ENCODE data around the gene LPP. TPM values are rescaled to one million over a fixed set of nuclear protein-coding genes. Genes with fewer than 3 reads are reported as not detected.

LPP gene
- polyA plus RNA-seq, 3 donors from 2014 or later, result 6.5 to 33.5 (median 11.3) TPM

DNA sequence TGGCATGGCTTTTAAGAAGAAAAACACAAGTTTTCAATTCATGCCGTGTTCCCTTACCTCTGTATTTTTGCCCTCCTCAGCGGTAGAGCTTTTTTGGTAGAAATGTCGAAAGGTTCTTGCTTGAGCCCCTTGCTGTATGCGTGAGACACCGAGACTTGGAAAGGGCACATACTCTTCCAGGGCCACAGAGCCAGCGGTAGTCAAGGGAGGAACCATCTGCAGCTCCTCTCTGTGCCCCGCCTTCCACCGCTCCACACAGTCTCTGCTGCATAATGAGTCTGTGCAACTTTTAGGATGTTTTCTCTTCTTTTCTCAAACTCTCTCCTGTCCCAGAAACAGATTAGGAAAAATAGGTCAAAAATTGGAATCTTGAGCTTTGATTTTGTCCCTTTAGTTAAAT is 77.5 kb downstream of the LPP start:
- Mint-ChIP-seq H3K9me3 (no peaks in the 10 kb centered on the region), H3K27me3 (ENCODE audit: low read depth in 3 of 3) (peaks cover 0 to 4% (median 0%) of the 10 kb centered on the region in 3 donors), H3K4me3 (no peak overlapping the region), H3K36me3 (peaks cover 3 to 22% (median 20%) of the 10 kb centered on the region in 3 donors), H3K4me1 (peaks cover 42 to 54% of the 10 kb centered on the region in 2 donors), H3K27ac (no peak overlapping the region)
- no peak for DNase-seq

DNA sequence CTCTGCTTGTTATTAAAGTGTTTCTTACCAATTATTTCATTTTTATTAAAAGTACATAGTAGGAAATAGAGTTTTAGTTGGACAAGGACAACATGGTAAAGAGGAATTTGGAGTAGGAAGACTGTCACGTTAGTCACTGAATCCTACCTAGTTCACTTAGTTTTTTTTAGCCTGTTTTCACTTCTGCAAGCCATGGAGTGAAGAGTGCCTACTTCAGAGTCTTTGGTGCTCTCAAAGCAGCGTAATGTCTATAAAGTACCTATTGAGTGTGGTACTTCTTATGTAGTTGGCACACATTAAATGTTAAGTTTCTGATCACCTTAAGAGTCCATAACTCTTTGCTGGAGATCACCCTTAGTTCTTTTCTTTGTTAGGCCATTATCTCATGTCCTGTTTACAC is 78.7 kb downstream of the LPP start:
- no peak for DNase-seq

DNA sequence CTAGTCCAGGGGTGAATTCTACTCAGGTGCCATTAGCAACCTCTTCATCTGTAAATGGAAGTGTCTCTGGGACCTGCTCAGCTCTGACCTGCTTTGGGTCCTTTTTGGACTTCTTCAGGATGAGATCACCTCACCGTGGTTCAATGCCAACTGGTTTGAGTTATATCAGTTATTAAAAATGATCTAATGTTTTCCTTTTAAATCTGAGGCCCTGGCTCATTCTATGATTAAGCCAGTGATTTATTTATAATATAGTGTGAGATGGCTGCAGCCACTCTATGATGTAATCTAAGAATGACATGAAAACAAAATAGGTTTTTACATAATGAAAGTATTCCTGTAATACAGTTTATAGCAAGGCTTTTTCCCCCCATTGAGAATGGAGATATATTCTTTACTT is 79.4 kb downstream of the LPP start:
- DNase-seq, result no peak
- H3K27me3 Mint-ChIP-seq (ENCODE audit: low read depth in 3 of 3), result peaks cover 0 to 4% (median 0%) of the 10 kb centered on the region in 3 donors
- H3K36me3 Mint-ChIP-seq, result peaks cover 3 to 16% (median 15%) of the 10 kb centered on the region in 3 donors
- H3K9me3 Mint-ChIP-seq, result no peaks in the 10 kb centered on the region
- H3K4me1 Mint-ChIP-seq, result peaks cover 42 to 57% of the 10 kb centered on the region in 2 donors
- H3K27ac Mint-ChIP-seq, result no peak overlapping the region
- no peak overlapping the region for H3K4me3 Mint-ChIP-seq

More for the DNA sequence above, 78.7 kb downstream of the LPP start:
- Mint-ChIP-seq H3K27me3 (ENCODE audit: low read depth in 3 of 3) (peaks cover 0 to 4% (median 0%) of the 10 kb centered on the region in 3 donors), H3K4me3 (no peak overlapping the region), H3K27ac (no peak overlapping the region), H3K4me1 (peaks cover 44 to 57% of the 10 kb centered on the region in 2 donors), H3K9me3 (no peaks in the 10 kb centered on the region), H3K36me3 (peaks cover 3 to 16% (median 16%) of the 10 kb centered on the region in 3 donors)

DNA sequence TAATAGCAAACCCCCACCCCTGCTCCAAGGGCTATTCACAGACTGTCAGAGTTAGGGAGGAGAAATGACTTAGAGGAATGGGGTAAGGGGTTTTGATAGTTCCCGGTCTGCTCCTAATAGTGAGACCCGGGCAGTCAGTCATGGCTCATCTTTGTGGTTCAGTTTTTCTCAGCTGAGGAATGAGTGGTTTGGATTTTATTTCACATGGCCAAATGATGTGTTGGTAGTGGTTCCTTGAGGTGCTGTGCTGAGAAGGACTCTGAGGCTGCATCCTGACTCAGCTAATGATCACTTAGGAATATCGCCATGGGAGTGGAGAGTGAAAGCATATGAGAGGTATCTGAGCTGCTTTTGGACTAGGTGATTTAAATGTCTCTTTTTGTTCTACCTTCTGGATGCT is 80.2 kb downstream of the LPP start:
- peaks cover 0 to 4% (median 0%) of the 10 kb centered on the region in 3 donors for H3K27me3 Mint-ChIP-seq (ENCODE audit: low read depth in 3 of 3)
- H3K9me3 Mint-ChIP-seq, result no peaks in the 10 kb centered on the region
- DNase-seq, result no peak
- no peak overlapping the region for H3K4me3 Mint-ChIP-seq
- H3K36me3 Mint-ChIP-seq, result peaks cover 3 to 16% (median 14%) of the 10 kb centered on the region in 3 donors
- H3K27ac Mint-ChIP-seq, result no peak overlapping the region
- H3K4me1 Mint-ChIP-seq, result peaks cover 37 to 51% of the 10 kb centered on the region in 2 donors

DNA sequence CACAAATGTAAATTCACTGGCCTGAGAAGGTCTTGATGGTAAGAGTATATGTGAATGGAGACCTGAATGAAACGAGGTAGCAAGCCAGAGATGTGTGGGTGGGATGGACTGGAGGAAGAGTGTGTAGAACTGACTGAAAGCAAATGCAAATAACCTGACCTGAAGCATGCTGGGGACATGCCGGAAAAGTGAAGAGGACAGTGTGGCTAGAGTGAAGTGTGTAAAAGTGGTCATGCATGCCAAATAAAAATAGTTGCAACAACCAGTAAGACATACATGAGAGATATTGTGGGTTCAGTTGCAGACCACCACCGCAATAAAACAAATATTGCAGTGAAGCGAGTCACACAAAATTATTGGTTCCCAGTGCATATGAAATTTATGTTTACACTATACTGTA is 82.3 kb downstream of the LPP start:
- Mint-ChIP-seq H3K27ac (peak overlapping the region in 1 of 6 donors; percentile 39), H3K4me3 (no peak overlapping the region), H3K36me3 (peaks cover 6 to 17% (median 12%) of the 10 kb centered on the region in 3 donors)

DNA sequence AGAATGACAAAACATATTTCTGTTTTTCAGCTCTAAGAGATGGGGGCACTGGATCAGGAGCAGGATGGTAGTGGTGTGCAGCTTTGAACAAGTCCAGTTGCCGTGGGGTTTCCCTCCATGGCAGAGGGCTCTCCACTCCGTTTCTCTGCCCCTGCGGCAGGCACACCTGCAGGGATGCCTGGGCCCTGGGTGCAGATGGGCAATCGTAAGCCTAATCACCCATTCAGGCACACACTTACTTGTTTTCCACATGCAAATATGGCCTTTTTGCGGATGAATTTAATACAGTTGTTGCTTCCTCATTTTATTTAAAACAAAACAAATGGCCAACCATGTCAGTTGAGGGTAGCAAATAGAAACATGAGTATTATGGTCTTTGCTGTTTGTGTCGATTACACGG is 85.1 kb downstream of the LPP start:
- H3K27me3 Mint-ChIP-seq (ENCODE audit: low read depth in 3 of 3), result peaks cover 0 to 1% (median 0%) of the 10 kb centered on the region in 3 donors
- no peaks in the 10 kb centered on the region for H3K9me3 Mint-ChIP-seq
- no peak for DNase-seq
- peaks cover 3 to 12% (median 4%) of the 10 kb centered on the region in 3 donors for H3K36me3 Mint-ChIP-seq
- no peak overlapping the region for H3K27ac Mint-ChIP-seq
- peaks cover 30 to 35% of the 10 kb centered on the region in 2 donors for H3K4me1 Mint-ChIP-seq
- no peak overlapping the region for H3K4me3 Mint-ChIP-seq

More for the DNA sequence above, 82.3 kb downstream of the LPP start:
- Mint-ChIP-seq H3K9me3 (no peaks in the 10 kb centered on the region), H3K27me3 (ENCODE audit: low read depth in 3 of 3) (peaks cover 0 to 4% (median 1%) of the 10 kb centered on the region in 3 donors), H3K4me1 (peaks cover 31 to 46% of the 10 kb centered on the region in 2 donors)
- DNase-seq, result no peak

DNA sequence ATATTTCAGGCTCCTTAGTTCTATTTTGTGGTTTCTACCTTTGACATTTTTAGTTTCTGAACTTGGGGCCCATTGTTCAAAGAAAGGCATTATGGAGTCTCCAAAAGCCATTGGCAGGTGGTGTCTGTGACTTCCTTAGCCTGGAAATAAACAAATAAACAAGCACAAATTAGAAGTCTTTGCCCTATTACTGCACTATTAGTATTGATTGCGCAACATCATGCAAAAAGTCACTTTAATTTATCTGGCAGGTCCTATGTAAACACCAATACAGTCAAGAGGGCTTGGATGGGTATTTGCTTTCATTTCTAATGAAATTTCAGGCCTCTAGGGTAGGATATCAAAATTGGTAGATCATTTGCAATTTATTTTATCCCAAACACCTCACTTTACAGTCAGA is 85.6 kb downstream of the LPP start:
- Mint-ChIP-seq H3K27me3 (ENCODE audit: low read depth in 3 of 3) (peaks cover 0 to 1% (median 0%) of the 10 kb centered on the region in 3 donors), H3K36me3 (peaks cover 4 to 12% (median 8%) of the 10 kb centered on the region in 3 donors), H3K27ac (peak overlapping the region in 1 of 6 donors; percentile 12), H3K9me3 (no peaks in the 10 kb centered on the region), H3K4me3 (no peak overlapping the region), H3K4me1 (peaks cover 27 to 35% of the 10 kb centered on the region in 2 donors)
- DNase-seq, result no peak

DNA sequence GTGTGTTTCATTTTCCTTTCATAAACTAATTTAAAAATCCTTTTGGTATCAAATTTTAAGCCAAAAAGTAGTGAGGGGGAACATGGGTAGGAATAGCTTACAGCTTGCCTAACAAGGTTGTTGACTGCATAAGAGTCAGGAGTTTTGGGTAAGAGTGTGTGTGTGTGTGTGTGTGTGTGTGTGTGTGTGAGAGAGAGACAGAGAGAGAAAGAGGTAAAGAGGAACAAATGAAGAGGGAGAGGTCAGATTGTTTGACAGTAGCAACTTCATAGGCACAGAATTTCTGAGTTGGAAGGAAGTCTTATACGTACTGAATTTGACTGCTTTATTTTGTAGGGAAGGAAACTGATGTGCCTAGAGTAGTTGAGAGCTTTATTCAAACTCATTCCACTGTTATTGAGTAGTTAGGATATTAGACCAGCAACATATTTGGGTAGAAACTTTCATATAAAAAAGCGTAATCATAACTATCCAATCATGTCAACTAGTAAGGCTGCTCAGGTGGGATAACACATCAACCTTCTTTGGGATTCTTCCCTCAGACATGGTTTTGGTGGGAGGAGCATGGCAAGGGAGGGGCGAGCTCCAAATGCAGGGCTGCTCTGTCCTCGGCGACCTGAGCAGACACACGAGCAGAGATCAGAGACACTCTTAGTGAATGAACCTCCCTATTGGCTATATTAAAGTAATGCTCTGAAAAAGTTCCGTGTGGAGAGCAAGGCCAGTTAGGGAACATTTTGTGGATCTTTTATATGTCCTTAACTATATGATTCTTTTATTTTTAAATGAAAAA is 86.4 kb downstream of the LPP start:
- Mint-ChIP-seq H3K9me3 (no peaks in the 10 kb centered on the region), H3K4me1 (peaks cover 27 to 37% of the 10 kb centered on the region in 2 donors), H3K27ac (peak overlapping the region in 2 of 6 donors; percentile 53 to 61)

DNA sequence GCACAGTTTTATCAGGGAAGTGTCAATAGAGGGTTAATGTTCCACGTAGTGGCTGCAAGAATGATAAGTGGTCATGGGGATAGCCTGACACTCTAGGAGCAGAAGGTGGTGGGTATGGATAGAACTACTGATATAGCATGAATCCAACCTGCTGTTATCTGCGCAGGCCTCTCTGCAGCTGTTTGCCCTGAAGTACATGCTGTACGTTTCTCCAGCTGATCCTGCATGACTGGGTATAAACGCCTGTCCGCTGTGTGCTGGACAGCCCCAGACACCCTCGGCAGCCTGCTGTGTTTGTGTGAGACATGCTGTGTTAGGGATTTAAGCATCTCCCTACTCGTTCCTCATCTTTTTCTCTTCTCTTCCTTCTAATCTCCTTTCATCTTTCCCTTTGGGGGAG is 87.1 kb downstream of the LPP start:
- H3K27ac Mint-ChIP-seq, result peak overlapping the region in 4 of 6 donors; percentile 4 to 76 (median 26)

More for the DNA sequence above, 86.4 kb downstream of the LPP start:
- DNase-seq, result no peak
- Mint-ChIP-seq H3K4me3 (no peak overlapping the region), H3K27me3 (ENCODE audit: low read depth in 3 of 3) (peaks cover 0 to 1% (median 1%) of the 10 kb centered on the region in 3 donors), H3K36me3 (peaks cover 4 to 12% (median 8%) of the 10 kb centered on the region in 3 donors)

DNA sequence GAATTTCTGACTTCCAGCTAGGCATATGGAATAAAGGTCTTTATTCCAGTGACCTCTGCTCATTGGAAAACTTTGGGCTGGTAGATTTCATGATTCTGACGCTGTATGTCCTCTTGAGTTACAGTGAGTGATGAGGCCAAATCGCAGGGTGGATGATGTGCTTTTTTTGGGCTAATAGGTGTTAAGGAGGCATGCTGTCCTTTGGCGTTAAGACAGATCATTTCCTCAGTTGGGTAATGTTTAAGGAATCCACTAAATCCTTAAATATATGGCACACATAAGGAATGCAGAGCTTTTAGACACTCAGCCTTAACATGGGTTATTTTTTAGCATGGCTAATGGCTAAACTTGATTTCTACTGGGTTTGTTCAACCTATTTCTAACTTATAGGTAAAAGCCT is 87.9 kb downstream of the LPP start:
- DNase-seq, result no peak
- peaks cover 4 to 12% (median 8%) of the 10 kb centered on the region in 3 donors for H3K36me3 Mint-ChIP-seq
- peaks cover 0 to 1% (median 1%) of the 10 kb centered on the region in 3 donors for H3K27me3 Mint-ChIP-seq (ENCODE audit: low read depth in 3 of 3)
- H3K4me1 Mint-ChIP-seq, result peaks cover 36 to 44% of the 10 kb centered on the region in 2 donors
- no peaks in the 10 kb centered on the region for H3K9me3 Mint-ChIP-seq
- no peak overlapping the region for H3K27ac Mint-ChIP-seq
- no peak overlapping the region for H3K4me3 Mint-ChIP-seq

More for the DNA sequence above, 87.1 kb downstream of the LPP start:
- Mint-ChIP-seq H3K9me3 (no peaks in the 10 kb centered on the region), H3K36me3 (peaks cover 4 to 12% (median 8%) of the 10 kb centered on the region in 3 donors), H3K4me3 (no peak overlapping the region), H3K4me1 (peaks cover 33 to 41% of the 10 kb centered on the region in 2 donors), H3K27me3 (ENCODE audit: low read depth in 3 of 3) (peaks cover 0 to 1% (median 1%) of the 10 kb centered on the region in 3 donors)
- no peak for DNase-seq

DNA sequence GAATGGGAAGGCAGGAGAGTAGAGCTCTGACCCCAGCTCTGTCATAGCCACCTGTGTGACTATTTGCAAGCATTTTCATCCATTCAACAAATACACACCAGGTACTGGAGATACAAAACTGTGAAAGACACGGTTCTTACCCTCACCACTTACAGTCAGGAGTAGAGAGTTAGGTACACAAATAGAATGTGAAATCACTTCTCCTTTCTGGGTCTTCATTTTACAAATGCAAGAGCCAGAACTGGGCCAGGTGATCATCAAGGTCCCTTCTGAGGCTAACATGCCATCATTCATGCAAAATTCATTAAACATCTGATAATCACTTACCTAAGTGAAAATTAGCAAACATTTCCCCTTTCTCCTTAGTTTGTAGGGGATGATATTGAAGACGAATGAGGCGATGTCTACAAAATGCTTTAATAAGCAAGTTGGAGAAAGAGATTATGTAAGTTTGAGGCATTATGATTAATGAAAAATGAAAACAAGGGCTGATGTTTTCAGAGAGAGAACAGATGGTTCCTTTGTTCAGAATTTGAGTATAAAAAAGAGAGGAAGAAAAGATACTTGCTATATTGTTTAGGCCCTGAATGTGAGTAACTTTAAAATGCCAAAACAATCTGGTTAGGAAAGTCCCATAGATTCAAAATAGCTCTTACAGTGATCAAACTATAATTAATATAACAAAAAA is 88.6 kb downstream of the LPP start:
- no peak for DNase-seq
- Mint-ChIP-seq H3K36me3 (peaks cover 4 to 12% (median 10%) of the 10 kb centered on the region in 3 donors), H3K4me3 (no peak overlapping the region), H3K4me1 (peaks cover 29 to 38% of the 10 kb centered on the region in 2 donors), H3K27ac (peak overlapping the region in 2 of 6 donors; percentile 29 to 34), H3K27me3 (ENCODE audit: low read depth in 3 of 3) (peaks cover 0 to 1% (median 1%) of the 10 kb centered on the region in 3 donors), H3K9me3 (no peaks in the 10 kb centered on the region)

DNA sequence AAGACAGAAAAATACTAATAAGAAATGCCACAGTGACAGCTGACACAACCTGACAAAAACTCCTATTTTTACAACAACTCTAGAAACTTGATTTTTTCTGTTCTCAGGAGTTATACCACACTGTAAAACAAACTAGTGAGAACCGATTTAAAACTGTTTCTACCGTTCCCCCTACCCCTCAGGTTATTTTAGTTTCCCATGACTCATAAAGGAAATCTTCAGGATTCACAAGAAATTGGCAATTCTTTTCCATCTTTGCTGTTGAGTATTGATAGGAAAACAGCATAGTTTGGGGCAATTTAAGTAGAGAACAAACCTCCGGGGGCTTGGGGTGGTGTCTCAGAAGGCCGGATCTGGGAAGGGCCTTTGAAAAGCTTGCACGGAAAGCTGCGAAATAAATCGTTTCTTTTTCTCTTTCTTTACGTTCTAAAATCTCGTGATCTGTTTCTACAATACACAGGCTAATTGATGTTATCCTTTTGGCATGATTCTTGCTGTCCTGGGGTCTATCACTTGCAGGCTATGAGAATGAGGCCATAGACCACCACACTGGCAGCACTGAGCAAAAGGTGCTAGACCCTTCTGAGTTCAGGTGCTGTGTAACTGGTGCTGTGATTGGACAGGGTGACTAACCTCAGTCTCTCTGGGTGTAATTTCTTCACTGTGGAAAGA is 89.3 kb downstream of the LPP start:
- H3K9me3 Mint-ChIP-seq, result no peaks in the 10 kb centered on the region
- no peak for DNase-seq
- H3K4me1 Mint-ChIP-seq, result peaks cover 28 to 32% of the 10 kb centered on the region in 2 donors
- peak overlapping the region in 1 of 6 donors; percentile 75 for H3K27ac Mint-ChIP-seq
- H3K27me3 Mint-ChIP-seq (ENCODE audit: low read depth in 3 of 3), result peaks cover 0 to 1% (median 1%) of the 10 kb centered on the region in 3 donors
- H3K36me3 Mint-ChIP-seq, result peaks cover 4 to 11% (median 10%) of the 10 kb centered on the region in 3 donors
- no peak overlapping the region for H3K4me3 Mint-ChIP-seq

DNA sequence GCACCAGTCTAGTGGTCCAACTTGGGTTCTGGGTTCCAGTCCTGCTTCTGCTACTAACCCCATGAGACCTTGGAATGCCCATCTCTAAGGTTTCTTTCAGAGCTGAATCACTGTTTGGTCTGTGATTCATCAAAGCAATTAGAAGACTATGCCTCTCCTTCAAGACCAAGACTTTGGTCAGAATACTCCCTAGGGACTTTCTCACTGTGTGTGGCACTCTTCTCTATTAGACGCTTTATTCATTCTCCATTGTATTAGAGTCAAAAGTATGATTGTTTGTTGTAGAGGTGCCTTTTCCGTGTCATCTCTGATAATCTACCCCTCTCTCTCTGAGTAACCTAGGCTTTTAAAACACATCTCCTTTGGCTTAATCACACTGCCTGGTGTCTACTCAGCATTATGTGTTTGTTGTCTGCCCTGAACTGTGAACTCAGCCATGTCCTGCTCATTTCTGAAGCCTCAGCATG is 90.5 kb downstream of the LPP start:
- Mint-ChIP-seq H3K36me3 (peaks cover 4 to 10% (median 9%) of the 10 kb centered on the region in 3 donors), H3K4me1 (peaks cover 26 to 29% of the 10 kb centered on the region in 2 donors), H3K4me3 (no peak overlapping the region), H3K9me3 (no peaks in the 10 kb centered on the region), H3K27me3 (ENCODE audit: low read depth in 3 of 3) (peaks cover 0 to 3% (median 1%) of the 10 kb centered on the region in 3 donors), H3K27ac (peak overlapping the region in 2 of 6 donors; percentile 6 to 15)
- no peak for DNase-seq
